ENCODE data around the gene SNRNP40.

SNRNP40 gene

GRCh38 chr1:31296486-31297276, at the start of gene SNRNP40, which contains the start of gene ZCCHC17:
Gene SNRNP40 (minus strand): TSS chr1:31296788. CDS start chr1:31296751, 37 bp downstream.
Gene ZCCHC17 (plus strand): TSS chr1:31297032. CDS start chr1:31310099, 13,067 bp downstream.
- H3K4me3 ChIP-seq (ENCODE audit: low read depth, low read length) = peak within 1 kb of the TSS; percentile 89
- H3K4me1 ChIP-seq (ENCODE audit: control insufficient read depth, insufficient read depth, low read length) = peaks cover 8% of the 10 kb centered on the region
- no peaks in the 10 kb centered on the region for H3K9me3 ChIP-seq (ENCODE audit: control insufficient read depth, insufficient read depth, low read length)
- peak within 1 kb of the TSS; percentile 96 for H3K9ac ChIP-seq (ENCODE audit: low read depth, low read length)
- peaks cover 14% of the 10 kb centered on the region for H3K36me3 ChIP-seq (ENCODE audit: control insufficient read depth, insufficient read depth, low read length)
- H3K27me3 ChIP-seq (ENCODE audit: control insufficient read depth, insufficient read depth, low read length) = no peaks in the 10 kb centered on the region

- no peak overlapping the region for H3K9ac ChIP-seq (ENCODE audit: low read depth, low read length)
- no peaks in the 10 kb centered on the region for H3K9me3 ChIP-seq (ENCODE audit: control insufficient read depth, insufficient read depth, low read length)
- H3K4me1 ChIP-seq (ENCODE audit: control insufficient read depth, insufficient read depth, low read length) = no peaks in the 10 kb centered on the region
- peaks cover 5% of the 10 kb centered on the region for H3K36me3 ChIP-seq (ENCODE audit: control insufficient read depth, insufficient read depth, low read length)
- H3K4me3 ChIP-seq (ENCODE audit: low read depth, low read length) = no peak overlapping the region
- no peaks in the 10 kb centered on the region for H3K27me3 ChIP-seq (ENCODE audit: control insufficient read depth, insufficient read depth, low read length)
Observed at GRCh38 chr1:31345635-31346034, 49.0 kb upstream of the SNRNP40 start.

DNA sequence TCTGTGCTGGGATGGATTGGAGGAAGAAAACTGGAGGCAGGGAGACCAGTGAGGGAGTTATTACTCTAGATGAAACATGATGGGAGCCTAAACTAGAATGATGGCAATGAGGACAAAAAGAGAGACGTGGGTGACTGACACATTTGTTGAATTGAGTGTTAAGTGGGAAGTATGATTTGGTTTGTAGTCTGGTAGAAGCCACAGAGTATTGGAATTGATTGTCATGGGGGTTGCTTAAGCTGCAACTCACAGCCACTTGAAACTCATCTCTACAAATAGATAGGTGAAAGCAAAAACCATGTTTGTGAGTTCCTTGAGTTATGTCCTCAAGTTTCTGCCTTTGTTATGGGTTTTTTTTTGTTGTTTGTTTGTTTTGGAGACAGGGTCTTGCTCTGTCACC, 47.9 kb upstream of the SNRNP40 start:
- Histone ChIP-seq H3K27me3 (ENCODE audit: control insufficient read depth, insufficient read depth, low read length) (no peaks in the 10 kb centered on the region), H3K9me3 (ENCODE audit: control insufficient read depth, insufficient read depth, low read length) (no peaks in the 10 kb centered on the region), H3K9ac (ENCODE audit: low read depth, low read length) (no peak overlapping the region), H3K4me1 (ENCODE audit: control insufficient read depth, insufficient read depth, low read length) (no peaks in the 10 kb centered on the region), H3K4me3 (ENCODE audit: low read depth, low read length) (no peak overlapping the region), H3K36me3 (ENCODE audit: control insufficient read depth, insufficient read depth, low read length) (peaks cover 5% of the 10 kb centered on the region)

- H3K9me3 ChIP-seq (ENCODE audit: control insufficient read depth, insufficient read depth, low read length) = no peaks in the 10 kb centered on the region
- H3K9ac ChIP-seq (ENCODE audit: low read depth, low read length) = no peak overlapping the region
- no peaks in the 10 kb centered on the region for H3K4me1 ChIP-seq (ENCODE audit: control insufficient read depth, insufficient read depth, low read length)
- no peaks in the 10 kb centered on the region for H3K27me3 ChIP-seq (ENCODE audit: control insufficient read depth, insufficient read depth, low read length)
- H3K4me3 ChIP-seq (ENCODE audit: low read depth, low read length) = no peak overlapping the region
- no peaks in the 10 kb centered on the region for H3K36me3 ChIP-seq (ENCODE audit: control insufficient read depth, insufficient read depth, low read length)
Observed at GRCh38 chr1:31336687-31337467, 40.3 kb upstream of the SNRNP40 start.

DNA sequence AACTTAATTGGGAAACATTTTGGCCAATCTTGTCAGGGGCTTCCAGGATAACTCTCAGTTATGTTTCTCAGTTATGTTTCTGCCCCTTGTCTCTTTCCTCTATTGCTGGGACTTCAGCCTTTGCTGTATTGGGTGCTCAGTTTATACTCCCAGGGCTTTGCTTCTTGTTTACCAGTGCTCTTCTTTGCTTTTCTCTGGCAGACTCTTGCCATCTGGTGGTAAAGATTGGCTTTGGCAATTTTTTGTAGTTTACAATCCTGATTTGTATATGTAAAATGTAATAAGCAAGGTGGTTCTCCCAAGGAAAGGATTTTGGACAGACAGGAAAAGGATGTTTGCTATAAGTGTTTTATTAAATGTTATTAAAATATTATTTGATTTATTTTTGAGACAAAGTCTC, 38.4 kb upstream of the SNRNP40 start:
- Histone ChIP-seq H3K9me3 (ENCODE audit: control insufficient read depth, insufficient read depth, low read length) (no peaks in the 10 kb centered on the region), H3K9ac (ENCODE audit: low read depth, low read length) (no peak overlapping the region)

DNA sequence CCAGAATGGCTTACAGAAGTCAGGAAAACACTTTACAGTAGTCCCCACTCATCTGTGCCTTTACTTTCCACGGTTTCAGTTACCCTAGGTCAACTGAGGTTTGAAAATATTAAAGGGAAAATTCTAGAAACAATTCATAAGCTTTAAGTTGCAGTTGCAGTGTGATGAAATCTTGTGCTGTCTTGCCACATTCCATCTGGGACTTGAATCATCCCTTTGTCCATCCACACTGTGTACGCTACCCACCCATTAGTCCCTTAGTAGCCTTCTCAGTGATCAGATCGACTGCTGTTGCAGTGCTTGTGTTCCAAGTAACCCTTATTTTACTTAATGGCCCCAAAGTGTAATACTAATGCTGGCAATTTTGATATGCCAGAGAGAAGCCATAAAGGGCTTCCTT, 30.8 kb upstream of the SNRNP40 start:
- Histone ChIP-seq H3K4me1 (ENCODE audit: control insufficient read depth, insufficient read depth, low read length) (no peaks in the 10 kb centered on the region), H3K9me3 (ENCODE audit: control insufficient read depth, insufficient read depth, low read length) (no peaks in the 10 kb centered on the region), H3K4me3 (ENCODE audit: low read depth, low read length) (no peak overlapping the region), H3K9ac (ENCODE audit: low read depth, low read length) (no peak overlapping the region), H3K27me3 (ENCODE audit: control insufficient read depth, insufficient read depth, low read length) (no peaks in the 10 kb centered on the region), H3K36me3 (ENCODE audit: control insufficient read depth, insufficient read depth, low read length) (no peaks in the 10 kb centered on the region)

More for the DNA sequence above, 38.4 kb upstream of the SNRNP40 start:
- Histone ChIP-seq H3K4me1 (ENCODE audit: control insufficient read depth, insufficient read depth, low read length) (no peaks in the 10 kb centered on the region), H3K27me3 (ENCODE audit: control insufficient read depth, insufficient read depth, low read length) (no peaks in the 10 kb centered on the region), H3K36me3 (ENCODE audit: control insufficient read depth, insufficient read depth, low read length) (no peaks in the 10 kb centered on the region), H3K4me3 (ENCODE audit: low read depth, low read length) (no peak overlapping the region)

- Histone ChIP-seq H3K4me3 (ENCODE audit: low read depth, low read length) (no peak overlapping the region), H3K4me1 (ENCODE audit: control insufficient read depth, insufficient read depth, low read length) (no peaks in the 10 kb centered on the region), H3K27me3 (ENCODE audit: control insufficient read depth, insufficient read depth, low read length) (no peaks in the 10 kb centered on the region), H3K9ac (ENCODE audit: low read depth, low read length) (no peak overlapping the region), H3K9me3 (ENCODE audit: control insufficient read depth, insufficient read depth, low read length) (no peaks in the 10 kb centered on the region), H3K36me3 (ENCODE audit: control insufficient read depth, insufficient read depth, low read length) (no peaks in the 10 kb centered on the region)
Observed at GRCh38 chr1:31326461-31326860, 29.9 kb upstream of the SNRNP40 start.

DNA sequence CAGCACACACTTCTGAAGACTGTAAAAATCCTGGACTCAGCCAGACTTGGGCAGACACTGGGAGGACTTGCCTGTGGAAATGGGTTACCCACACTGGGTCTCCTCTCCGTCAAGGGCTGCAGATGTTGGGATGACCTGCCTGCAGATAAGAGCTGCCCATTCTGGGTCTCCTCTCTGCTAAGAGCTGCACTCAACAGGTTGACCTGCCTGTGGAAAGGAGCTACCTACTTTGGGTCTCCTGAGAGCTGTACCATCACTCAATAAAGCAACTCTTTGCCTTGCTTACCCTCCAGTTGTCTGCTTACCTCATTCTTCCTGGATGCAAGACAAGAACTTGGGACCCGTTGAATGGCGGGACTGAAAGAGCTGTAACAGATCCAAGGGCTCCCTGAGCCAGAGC, 28.4 kb upstream of the SNRNP40 start:
- H3K9me3 ChIP-seq (ENCODE audit: control insufficient read depth, insufficient read depth, low read length) = no peaks in the 10 kb centered on the region
- no peaks in the 10 kb centered on the region for H3K36me3 ChIP-seq (ENCODE audit: control insufficient read depth, insufficient read depth, low read length)
- H3K4me1 ChIP-seq (ENCODE audit: control insufficient read depth, insufficient read depth, low read length) = no peaks in the 10 kb centered on the region
- no peak overlapping the region for H3K9ac ChIP-seq (ENCODE audit: low read depth, low read length)
- no peak overlapping the region for H3K4me3 ChIP-seq (ENCODE audit: low read depth, low read length)
- no peaks in the 10 kb centered on the region for H3K27me3 ChIP-seq (ENCODE audit: control insufficient read depth, insufficient read depth, low read length)

- no peaks in the 10 kb centered on the region for H3K36me3 ChIP-seq (ENCODE audit: control insufficient read depth, insufficient read depth, low read length)
- no peaks in the 10 kb centered on the region for H3K4me1 ChIP-seq (ENCODE audit: control insufficient read depth, insufficient read depth, low read length)
- H3K4me3 ChIP-seq (ENCODE audit: low read depth, low read length) = no peak overlapping the region
- no peaks in the 10 kb centered on the region for H3K27me3 ChIP-seq (ENCODE audit: control insufficient read depth, insufficient read depth, low read length)
- no peaks in the 10 kb centered on the region for H3K9me3 ChIP-seq (ENCODE audit: control insufficient read depth, insufficient read depth, low read length)
- no peak overlapping the region for H3K9ac ChIP-seq (ENCODE audit: low read depth, low read length)
Observed at GRCh38 chr1:31324093-31324492, 27.5 kb upstream of the SNRNP40 start.

GRCh38 chr1:31318146-31318545, 21.6 kb upstream of the SNRNP40 start:
- Histone ChIP-seq H3K4me1 (ENCODE audit: control insufficient read depth, insufficient read depth, low read length) (no peaks in the 10 kb centered on the region), H3K27me3 (ENCODE audit: control insufficient read depth, insufficient read depth, low read length) (no peaks in the 10 kb centered on the region), H3K36me3 (ENCODE audit: control insufficient read depth, insufficient read depth, low read length) (peaks cover 2% of the 10 kb centered on the region), H3K9ac (ENCODE audit: low read depth, low read length) (no peak overlapping the region), H3K9me3 (ENCODE audit: control insufficient read depth, insufficient read depth, low read length) (no peaks in the 10 kb centered on the region), H3K4me3 (ENCODE audit: low read depth, low read length) (no peak overlapping the region)

DNA sequence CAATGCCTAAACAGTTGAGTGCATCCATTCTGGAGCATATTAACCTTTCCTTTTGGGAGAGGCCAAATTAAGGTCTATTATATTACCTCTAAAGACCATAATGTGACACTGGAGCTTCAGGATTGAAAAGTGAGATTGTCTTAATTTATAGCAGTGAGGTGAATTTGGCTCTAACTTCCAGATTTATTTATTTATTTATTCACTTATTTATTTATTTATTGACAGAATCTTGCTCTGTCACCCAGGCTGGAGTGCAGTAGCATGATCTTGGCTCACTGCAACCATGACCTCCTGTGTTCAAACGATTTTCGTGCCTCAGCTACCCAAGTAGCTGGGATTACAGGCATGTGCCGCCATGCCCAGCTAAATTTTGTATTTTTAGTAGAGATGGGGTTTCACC, 19.3 kb upstream of the SNRNP40 start:
- no peaks in the 10 kb centered on the region for H3K9me3 ChIP-seq (ENCODE audit: control insufficient read depth, insufficient read depth, low read length)
- no peaks in the 10 kb centered on the region for H3K4me1 ChIP-seq (ENCODE audit: control insufficient read depth, insufficient read depth, low read length)
- peaks cover 2% of the 10 kb centered on the region for H3K36me3 ChIP-seq (ENCODE audit: control insufficient read depth, insufficient read depth, low read length)
- H3K9ac ChIP-seq (ENCODE audit: low read depth, low read length) = no peak overlapping the region
- H3K4me3 ChIP-seq (ENCODE audit: low read depth, low read length) = no peak overlapping the region
- no peaks in the 10 kb centered on the region for H3K27me3 ChIP-seq (ENCODE audit: control insufficient read depth, insufficient read depth, low read length)

DNA sequence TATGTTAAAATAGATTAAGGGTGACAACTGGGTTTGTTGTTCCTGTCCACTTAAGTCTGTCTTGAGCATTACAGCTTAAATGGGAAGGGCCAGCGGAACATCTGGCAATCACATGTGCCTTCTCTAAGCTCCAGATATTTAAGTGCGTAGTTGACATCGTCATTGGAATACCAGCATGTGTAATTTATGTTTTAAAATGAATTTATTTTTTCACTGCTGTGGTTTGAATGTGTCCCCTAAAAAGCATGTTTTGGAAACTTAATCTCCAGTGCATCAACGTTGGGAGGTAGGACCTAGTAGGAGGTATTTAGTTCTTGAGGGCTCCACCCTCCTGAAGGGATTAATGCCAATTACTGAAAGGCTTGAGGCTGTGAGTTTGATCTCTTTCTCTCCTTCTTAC, 13.6 kb upstream of the SNRNP40 start:
- H3K9ac ChIP-seq (ENCODE audit: low read depth, low read length) = no peak overlapping the region
- no peaks in the 10 kb centered on the region for H3K9me3 ChIP-seq (ENCODE audit: control insufficient read depth, insufficient read depth, low read length)
- no peaks in the 10 kb centered on the region for H3K4me1 ChIP-seq (ENCODE audit: control insufficient read depth, insufficient read depth, low read length)
- no peaks in the 10 kb centered on the region for H3K27me3 ChIP-seq (ENCODE audit: control insufficient read depth, insufficient read depth, low read length)
- no peak overlapping the region for H3K4me3 ChIP-seq (ENCODE audit: low read depth, low read length)
- H3K36me3 ChIP-seq (ENCODE audit: control insufficient read depth, insufficient read depth, low read length) = peaks cover 11% of the 10 kb centered on the region

Measured in iPS-15b (cell line).